Measurements from ENCODE around the gene UBE2L3. TPM values are rescaled to one million over a fixed set of nuclear protein-coding genes. Genes with fewer than 3 reads are reported as not detected.
"Not testable (repeated sequence)": the region's sequence is repeated elsewhere in the genome, so short reads cannot be mapped to it uniquely, and the experiment has no call there.

Gene UBE2L3
- total and polyA plus RNA-seq, 2 experiments from 2014 or later: 86.3 to 136 TPM

GRCh38 chr22:21606775-21607174, 39.3 kb downstream of the UBE2L3 start (continued):
- no peak for TF ChIP-seq POLR2AphosphoS5 (IDR thresholded peaks at IDR 0.05; ENCODE audit: low read depth)
- TF ChIP-seq ZNF331 (CRISPR knock-in tag; IDR thresholded peaks at IDR 0.05; ENCODE audit: low read depth): no peak
- no peak for TF ChIP-seq REST (IDR thresholded peaks at IDR 0.05; ENCODE audit: unreplicated experiment)
- no peak for TF ChIP-seq ZNF114 (CRISPR knock-in tag; IDR thresholded peaks at IDR 0.05)
- TF ChIP-seq NANOG (IDR thresholded peaks at IDR 0.05; ENCODE audit: borderline replicate concordance): no peak

- H3K9me3 Mint-ChIP-seq; H3K4me3 Mint-ChIP-seq; H3K9me2 ChIP-seq (ENCODE audit: insufficient read depth); H3K36me3 ChIP-seq (ENCODE audit: insufficient read depth); H3K27ac ChIP-seq (ENCODE audit: low read depth); DNase-seq (ENCODE audit: low spot score); H3K4me1 ChIP-seq (ENCODE audit: insufficient read depth); H3K27me3 ChIP-seq (ENCODE audit: insufficient read depth); H3K27ac Mint-ChIP-seq; H3K4me3 ChIP-seq; H3K27me3 Mint-ChIP-seq (ENCODE audit: insufficient read depth, low read depth, poor library complexity); H3F3A ChIP-seq (replicated peaks; ENCODE audit: low read depth); H3K4me2 ChIP-seq; ATAC-seq; H2AFZ ChIP-seq; H3K4me1 Mint-ChIP-seq: not testable (repeated sequence)
- H3K36me3 Mint-ChIP-seq (ENCODE audit: low read depth): peaks cover 54% of the 10 kb centered on the region
- H3K79me2 ChIP-seq (replicated peaks; ENCODE audit: insufficient read depth): peaks cover 94% of the 10 kb centered on the region
- peaks cover 61% of the 10 kb centered on the region for H4K20me1 ChIP-seq (replicated peaks; ENCODE audit: insufficient read depth)
These were observed 42.1 kb downstream of the UBE2L3 start for GRCh38 chr22:21609556-21610157.

GRCh38 chr22:21611210-21611977, 43.9 kb downstream of the UBE2L3 start:
- ATAC-seq: no peak
- no peak for DNase-seq (ENCODE audit: low spot score)
- Mint-ChIP-seq H3K4me1 (peaks cover 4% of the 10 kb centered on the region; the same call in 1 of the 3 replicates), H3K36me3 (ENCODE audit: low read depth) (peaks cover 65% of the 10 kb centered on the region), H3K27ac (no peak overlapping the region), H3K4me3 (no peak overlapping the region), H3K27me3 (ENCODE audit: insufficient read depth, low read depth, poor library complexity) (peaks cover 5% of the 10 kb centered on the region), H3K9me3 (no peaks in the 10 kb centered on the region; the same call in 2 of the 3 replicates)
- Histone ChIP-seq H3F3A (replicated peaks; ENCODE audit: low read depth) (peaks cover 7% of the 10 kb centered on the region; the same call in 1 of the 2 replicates), H3K4me2 (no peak overlapping the region), H3K27ac (ENCODE audit: low read depth) (no peak overlapping the region), H3K27me3 (ENCODE audit: insufficient read depth) (no peaks in the 10 kb centered on the region), H3K9me2 (ENCODE audit: insufficient read depth) (no peaks in the 10 kb centered on the region), H4K20me1 (replicated peaks; ENCODE audit: insufficient read depth) (peaks cover 62% of the 10 kb centered on the region), H3K4me3 (no peak overlapping the region), H2AFZ (no peak overlapping the region), H3K79me2 (replicated peaks; ENCODE audit: insufficient read depth) (peaks cover 94% of the 10 kb centered on the region), H3K4me1 (ENCODE audit: insufficient read depth) (no peaks in the 10 kb centered on the region), H3K36me3 (ENCODE audit: insufficient read depth) (peaks cover 4% of the 10 kb centered on the region; the same call in 1 of the 2 replicates)
- TF ChIP-seq REST (IDR thresholded peaks at IDR 0.05; ENCODE audit: unreplicated experiment): no peak
- TF ChIP-seq CREB1 (CRISPR knock-in tag; IDR thresholded peaks at IDR 0.05; ENCODE audit: low read depth): no peak
- TF ChIP-seq EZH2 (IDR thresholded peaks at IDR 0.05; ENCODE audit: low read depth, unreplicated experiment): no peak
- no peak for TF ChIP-seq ZNF114 (CRISPR knock-in tag; IDR thresholded peaks at IDR 0.05)
- no peak for TF ChIP-seq POLR2AphosphoS5 (IDR thresholded peaks at IDR 0.05; ENCODE audit: low read depth)
- TF ChIP-seq EZH2phosphoT487 (IDR thresholded peaks at IDR 0.05; ENCODE audit: unreplicated experiment): no peak
- TF ChIP-seq NANOG (IDR thresholded peaks at IDR 0.05; ENCODE audit: borderline replicate concordance): no peak
- TF ChIP-seq CTCF (conservative IDR thresholded peaks at IDR 0.05; ENCODE audit: low read depth in 2 of 2): no peak
- TF ChIP-seq JUNB (IDR thresholded peaks at IDR 0.05; ENCODE audit: unreplicated experiment): no peak
- TF ChIP-seq ETS1 (IDR thresholded peaks at IDR 0.05): no peak
